Renal cortex interstitium (tissue), 11 donors: ENCODE measurements around the gene GIPR. TPM values are rescaled to one million over a fixed set of nuclear protein-coding genes. Genes with fewer than 3 reads are reported as not detected.

Experiments
- DNase-seq, 11 donors: peaks; one replicate each; pipeline ENCODE4 v3.0.0-alpha.2; 2013; ENCODE audit warnings: low read depth in 9 of 11, low spot score in 4 of 11; ENCODE audit errors: extremely low read depth in 1 of 11
- polyA plus RNA-seq, 3 donors: library from polyadenylated mRNA; unstranded; fragments of 120-200 nt; gene quantifications; one replicate each; pipeline ENCODE4 v1.2.1, GENCODE V29; 2013; ENCODE audit not compliant: insufficient read length in 3 of 3

GIPR gene
- polyA plus RNA-seq, 3 donors, result 0.28 to 1.6 (median 0.43) TPM

DNA sequence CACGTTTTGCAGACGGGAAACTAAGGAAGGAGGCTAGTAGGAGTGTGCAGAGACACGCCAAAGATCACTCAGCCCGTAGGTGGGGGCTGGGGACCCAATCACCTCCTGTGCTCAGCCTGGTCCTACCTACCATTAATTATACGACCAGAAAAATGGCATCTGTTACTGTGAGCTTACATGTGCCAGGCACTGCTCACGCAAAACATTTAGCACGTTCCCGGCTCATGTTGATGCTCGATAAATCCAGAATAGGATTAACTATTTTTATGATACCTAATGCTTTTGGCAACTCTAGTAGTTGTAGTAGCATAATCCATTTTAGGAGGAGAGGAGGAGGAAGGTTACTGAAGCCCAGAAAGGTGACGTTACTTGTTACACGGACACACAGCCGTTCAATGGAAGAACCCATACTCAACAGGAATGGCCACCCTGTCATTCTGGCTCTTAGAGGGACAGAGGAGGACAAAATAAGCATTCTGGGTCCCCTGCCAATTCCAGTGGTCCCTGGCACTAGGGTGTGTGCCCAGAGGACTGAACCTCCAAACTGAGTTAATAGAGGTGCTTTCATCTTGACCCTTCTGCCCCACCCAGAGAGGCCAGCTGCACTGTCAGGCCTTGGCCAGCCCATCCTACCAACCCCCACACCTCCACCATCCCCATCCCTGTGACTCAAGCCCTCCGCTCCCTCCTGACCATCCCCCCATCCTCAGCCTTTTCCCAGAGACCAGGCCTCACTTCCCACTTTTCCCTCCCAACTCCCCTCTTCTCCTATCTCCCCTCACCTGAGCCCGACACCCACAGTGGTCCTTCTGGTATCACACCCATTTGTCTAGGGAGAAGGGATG lies 23.9 kb upstream of the GIPR start:
- DNase-seq, result no peak

DNA sequence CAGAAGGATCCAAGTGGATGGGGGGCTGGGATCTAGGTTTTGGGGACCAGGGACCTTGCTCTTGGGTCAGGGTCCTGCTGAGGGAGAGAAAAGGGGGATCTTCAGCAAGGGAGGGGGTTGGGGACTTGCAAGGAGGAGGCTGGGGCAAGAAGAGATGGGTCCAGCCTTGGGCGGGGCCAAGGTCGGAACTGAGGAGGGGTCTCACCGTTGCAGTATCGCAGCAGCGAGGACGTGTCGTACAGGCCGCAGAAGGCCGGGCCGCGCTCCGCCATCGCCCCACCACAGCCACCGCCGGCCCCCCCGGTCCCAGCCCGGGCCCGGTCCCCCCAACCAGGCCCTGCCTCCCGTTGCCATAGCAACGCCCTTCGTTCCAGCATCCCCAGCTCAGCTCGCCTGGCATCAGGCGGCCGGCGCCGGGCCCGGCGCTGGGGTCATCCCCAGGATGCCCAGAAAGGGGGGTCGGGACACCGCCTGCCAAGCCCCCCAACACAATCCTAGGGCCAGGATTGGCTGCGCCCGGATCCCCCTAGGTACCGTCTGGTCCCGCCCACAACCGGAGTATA lies 22.9 kb upstream of the GIPR start:
- no peak for DNase-seq

DNA sequence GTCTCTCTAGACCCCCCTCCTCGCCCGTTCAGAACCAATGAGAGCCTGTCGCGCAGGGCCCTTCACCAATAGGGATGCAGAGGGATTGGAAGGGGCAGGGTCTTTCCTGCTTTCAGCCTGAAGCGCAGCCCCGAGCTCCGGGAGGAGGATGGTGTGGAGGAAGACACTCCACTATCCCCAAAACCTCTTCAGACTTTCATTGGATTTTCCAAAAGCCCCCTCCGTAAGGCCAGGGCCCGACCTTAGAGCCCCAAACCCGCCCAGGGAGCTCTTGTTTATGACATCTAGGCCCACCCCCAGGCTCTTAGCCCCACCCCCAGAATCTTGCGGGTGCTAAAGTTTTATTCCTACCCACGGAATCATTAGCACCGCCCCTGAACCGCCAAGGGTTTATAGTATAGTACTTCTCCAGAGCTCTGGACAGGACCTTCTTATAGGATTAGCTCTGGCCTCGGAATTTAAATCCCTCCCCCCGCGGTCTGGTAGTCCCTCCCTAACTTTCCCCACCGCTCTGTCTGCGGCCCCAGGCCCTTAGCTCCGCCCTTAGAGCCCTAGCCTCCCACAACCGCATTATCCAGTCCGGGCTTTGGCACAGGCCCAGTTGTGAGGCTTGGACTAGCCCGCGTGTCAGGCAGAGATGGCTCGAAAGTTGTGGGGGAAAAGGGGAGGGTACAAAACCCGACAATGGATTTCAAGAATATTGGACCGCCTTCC lies 22.2 kb upstream of the GIPR start:
- DNase-seq, result peak in 2 of 11 donors; percentile 62 to 78

DNA sequence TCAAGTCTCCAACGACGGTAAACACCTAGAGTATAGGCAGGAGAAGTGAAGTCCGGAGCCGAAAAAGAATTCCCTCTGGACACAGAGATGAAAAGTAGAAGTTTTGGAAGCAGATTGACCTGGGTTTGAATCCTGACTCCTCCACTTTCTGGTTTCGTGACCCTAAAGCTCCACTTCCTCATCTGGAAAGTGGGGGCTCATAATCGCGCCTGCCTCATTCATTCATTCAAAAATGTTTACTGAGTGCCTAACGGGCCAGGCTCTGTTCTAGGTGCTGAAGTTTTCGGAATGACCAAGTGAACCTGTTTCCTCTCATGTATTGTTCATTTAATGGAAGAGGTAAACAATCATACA lies 21.7 kb upstream of the GIPR start:
- DNase-seq, result no peak

DNA sequence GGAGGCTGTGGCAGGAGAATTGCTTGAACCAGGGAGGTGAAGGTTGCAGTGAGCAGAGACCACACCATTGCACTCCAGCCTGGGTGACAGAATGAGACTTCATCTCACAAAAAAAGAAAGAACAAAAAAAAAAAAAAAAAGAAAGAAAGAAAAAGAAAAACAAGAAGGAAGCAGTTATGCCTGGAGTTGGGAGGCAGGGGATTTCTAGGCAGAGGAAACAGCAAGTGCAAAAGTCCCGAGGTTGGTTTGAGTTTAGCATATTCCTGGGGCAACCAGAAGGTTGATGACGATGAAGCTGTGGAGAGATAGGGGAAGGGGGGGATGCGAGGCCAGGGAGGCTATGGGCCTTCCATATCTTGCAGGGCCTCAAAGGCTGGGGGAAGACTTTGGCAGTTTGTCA lies 17.3 kb upstream of the GIPR start:
- DNase-seq, result no peak

DNA sequence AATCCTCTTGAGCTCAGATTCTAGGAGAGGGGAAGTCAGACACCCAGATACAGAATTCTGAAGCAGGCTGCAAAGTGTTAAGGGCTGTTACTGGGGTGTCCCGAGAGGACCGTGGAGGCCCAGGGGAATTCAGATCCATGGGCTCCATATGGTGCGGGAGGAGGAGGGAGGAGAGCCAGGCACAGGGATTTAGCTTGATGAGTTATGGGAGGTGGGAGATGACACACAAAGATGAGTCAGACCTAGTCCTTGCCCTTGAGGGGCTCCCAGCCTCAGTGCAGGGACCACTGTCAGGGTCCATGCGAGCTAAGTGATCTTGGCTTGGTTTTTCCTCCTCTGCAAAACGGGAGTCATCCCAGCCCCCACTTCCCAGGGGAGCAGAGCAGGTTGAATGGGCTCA lies 14.4 kb upstream of the GIPR start:
- DNase-seq, result no peak

DNA sequence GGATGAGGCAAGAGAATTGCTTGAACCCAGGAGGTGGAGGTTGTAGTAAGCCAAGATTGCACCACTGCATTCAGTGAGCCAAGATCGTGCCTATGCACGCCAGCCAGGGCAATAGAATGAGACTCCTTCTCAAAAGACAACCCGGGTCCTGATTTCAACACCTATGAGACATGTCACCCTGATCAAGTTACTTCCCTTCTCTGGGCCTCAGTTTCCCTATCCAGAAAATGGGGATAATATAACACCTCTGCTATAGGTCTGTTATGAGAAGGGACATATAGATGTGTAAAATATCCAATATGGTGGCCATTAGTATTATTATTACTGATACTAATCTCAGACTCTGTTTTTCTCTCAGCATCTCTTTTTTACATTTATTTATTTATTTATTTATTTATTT lies 12.9 kb upstream of the GIPR start:
- no peak for DNase-seq

DNA sequence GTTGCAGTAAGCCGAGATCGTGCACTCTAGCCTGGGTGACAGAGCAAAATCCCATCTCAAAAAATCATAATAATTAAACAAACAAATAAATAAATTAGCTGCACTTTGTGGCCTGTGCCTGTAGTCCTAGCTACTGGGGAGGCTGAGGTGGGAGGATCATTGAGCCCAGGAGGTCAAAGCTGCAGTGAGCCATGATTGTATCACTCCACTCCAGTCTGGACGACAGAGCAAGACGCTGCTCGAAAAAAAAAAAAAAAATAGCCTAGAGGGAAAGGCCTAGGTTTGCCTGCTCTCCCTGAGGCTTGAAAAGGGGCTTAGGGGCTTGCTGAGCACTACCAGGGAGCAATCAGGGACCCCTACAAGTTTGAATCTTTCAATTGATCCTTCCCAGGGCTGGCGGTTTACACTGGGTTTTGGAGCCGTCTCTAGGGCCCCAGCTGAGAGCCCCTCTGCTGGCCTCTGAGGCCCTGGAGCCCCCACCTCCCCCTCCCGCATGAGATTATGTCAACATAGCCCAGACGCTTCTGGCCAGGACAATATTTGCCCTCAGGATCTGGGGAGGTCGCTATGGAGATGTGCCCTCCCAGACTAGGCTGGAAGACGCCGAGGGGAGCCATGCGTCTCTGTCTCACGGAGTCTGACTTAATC lies 10.4 kb upstream of the GIPR start:
- DNase-seq, result no peak

DNA sequence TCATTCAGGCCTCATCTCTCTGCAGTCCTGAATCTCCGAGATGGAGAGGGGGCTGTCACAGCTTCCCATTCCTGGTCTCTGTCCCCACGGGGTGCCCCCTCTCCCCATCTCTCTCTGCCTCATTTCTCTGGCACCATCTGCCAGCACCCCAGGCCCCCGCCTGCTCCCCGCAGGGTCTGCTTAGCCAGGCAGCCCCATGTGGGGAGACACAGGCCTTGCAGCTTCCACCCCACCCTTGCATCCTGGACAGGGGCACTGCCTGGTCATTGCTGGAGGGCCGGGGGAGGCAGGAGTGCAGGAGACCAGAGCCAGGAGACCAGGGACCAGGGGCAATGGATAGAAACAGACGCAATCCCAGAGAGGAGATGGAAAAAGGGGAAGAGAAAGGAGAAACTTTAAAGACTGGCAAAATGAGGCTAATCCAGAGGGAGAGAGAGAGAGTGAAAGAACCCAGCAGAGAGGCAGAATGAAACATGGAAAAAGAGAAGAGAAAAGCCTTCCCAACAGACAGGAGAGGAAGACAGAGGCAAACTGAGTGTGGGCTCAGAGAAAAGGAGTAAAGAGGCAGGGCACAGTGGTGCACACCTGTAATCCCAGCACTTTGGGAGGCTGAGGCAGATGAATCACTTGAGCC lies 8.8 kb upstream of the GIPR start:
- DNase-seq, result no peak

DNA sequence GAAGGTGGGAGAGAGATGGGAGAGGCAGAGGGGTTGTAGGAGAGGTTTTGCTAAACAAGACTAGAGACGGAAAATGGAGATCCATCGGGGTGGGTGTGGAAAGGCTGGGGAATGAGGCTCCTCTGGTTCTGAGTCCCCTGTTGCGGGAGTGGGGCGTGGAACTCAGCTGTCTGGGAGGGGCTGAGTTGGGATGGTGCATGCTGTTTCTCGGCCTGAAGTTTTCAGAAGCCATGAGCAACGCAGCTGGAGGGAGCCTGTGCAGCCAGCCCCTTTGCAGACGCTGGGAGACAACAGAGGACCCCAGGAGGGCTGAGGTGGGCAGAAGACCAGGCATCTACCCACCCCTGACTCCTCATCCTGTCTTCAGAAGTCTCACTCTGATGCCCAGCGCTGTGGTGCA lies 7.4 kb upstream of the GIPR start:
- no peak for DNase-seq

DNA sequence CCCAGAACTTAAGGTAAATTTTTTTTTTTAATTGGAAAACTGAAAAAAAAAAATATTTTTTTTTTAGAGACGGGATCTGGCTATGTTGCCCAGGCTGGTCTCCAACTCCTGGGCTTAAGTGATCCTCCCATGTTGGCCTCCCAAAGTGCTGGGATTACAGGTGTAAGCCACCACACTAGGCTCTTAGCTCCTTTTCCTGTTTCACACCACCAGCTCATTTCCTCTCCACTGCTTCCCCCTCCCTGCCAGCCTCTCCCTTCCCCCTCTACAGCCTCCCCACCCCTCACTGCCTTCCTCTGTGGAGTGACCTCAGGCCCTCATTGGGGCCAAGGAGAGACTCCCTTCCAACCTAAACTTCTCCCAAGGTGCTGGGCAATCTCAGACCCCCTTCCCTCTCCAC lies 4.2 kb upstream of the GIPR start:
- DNase-seq, result no peak

DNA sequence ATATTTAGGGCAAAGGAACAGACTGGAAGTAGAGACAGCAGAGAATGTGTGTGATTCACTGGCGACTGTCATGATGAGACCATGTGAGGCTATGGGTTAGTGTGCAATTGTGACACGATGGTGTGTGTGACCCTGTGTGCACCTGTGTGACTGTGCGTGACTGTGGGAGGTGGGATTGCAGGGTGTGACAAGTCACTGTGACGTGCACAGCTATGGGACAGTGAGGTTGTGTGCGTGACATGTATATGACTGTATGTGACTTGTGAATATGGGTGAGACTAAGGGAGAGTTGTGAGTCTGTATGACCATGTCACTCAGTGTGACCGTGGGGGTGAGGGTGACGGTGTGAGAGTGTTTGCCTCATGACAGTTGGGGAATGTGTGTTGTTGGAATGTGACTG lies 3.4 kb upstream of the GIPR start:
- DNase-seq, result no peak

DNA sequence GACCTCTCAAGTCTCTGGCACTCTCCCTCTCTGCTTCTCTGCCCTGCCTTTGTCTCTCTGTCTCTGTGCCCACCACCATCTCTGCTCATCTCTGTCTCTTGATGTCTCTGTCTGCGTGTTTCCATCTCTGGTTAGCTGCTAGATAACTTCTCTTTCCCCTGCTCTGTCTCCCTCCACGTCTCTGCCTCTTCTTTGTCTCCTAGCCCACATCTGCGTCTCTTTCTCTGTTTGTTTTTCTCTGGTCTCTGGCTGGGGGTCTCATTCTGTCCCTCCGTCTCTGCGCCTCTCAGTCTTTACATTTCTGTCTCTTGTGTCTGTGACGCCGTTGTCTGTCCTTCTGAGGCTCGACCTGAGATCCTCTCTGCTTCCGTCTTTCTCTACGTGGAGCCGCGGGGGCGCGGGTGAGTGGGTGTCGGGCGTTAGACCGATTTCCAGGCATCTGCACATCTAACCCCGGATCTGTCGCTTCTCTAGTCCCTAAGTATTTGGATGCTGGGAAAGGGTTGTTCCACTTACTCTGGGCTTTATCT lies 386 bp downstream of the GIPR start:
- DNase-seq, result no peak

DNA sequence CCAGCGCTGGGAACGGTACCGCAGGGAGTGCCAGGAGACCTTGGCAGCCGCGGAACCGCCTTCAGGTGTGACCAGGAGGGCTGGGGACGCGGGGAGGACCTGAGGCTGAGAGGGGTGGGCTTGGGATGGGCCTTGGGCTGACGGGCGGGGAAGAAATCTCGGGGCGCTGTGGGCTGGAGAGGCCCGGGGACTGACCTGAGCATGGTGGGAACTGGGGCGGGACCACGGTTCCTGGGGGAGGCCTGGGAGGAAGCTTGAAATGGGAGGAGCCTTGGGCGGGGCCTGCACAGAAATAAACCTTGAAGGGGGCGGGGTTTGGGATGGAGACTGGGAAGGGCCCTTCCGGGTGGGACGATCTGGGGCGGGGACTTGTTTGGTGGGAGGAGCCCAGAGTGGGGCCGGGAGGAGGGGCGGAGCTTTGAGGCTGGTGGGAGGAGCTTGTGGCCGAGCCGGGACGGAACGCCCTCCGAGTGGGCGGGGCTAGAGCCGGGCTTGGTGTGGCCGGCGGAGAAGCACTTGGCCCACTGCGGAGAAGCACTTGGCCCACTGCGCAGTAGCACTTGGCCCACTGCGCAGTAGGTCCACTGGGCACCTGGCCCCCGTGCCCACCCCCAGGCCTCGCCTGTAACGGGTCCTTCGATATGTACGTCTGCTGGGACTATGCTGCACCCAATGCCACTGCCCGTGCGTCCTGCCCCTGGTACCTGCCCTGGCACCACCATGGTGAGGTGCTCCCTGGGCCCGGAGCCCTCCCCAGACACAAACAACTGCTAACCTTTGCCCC lies 2.8 kb downstream of the GIPR start:
- peak in 2 of 11 donors; percentile 35 to 36 for DNase-seq

DNA sequence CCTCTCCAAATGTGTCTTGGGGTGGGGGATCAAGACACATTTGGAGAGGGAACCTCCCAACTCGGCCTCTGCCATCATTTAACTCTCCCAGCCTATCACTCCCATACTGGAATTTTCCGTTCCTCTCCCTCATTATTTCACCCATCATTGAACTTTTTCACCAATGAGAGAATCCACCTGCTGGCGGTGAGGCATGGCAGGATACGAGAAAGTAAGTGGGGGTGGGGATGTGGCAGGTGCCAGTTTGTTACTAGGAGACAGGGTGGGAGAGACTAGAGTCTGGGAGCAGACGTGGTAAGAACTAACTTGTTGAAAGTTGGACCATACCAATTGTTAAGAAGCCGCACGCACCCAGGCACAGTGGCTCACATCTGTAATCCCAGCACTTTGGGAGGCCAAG lies 6.9 kb downstream of the GIPR start:
- peak in 1 of 11 donors; percentile 23 for DNase-seq

DNA sequence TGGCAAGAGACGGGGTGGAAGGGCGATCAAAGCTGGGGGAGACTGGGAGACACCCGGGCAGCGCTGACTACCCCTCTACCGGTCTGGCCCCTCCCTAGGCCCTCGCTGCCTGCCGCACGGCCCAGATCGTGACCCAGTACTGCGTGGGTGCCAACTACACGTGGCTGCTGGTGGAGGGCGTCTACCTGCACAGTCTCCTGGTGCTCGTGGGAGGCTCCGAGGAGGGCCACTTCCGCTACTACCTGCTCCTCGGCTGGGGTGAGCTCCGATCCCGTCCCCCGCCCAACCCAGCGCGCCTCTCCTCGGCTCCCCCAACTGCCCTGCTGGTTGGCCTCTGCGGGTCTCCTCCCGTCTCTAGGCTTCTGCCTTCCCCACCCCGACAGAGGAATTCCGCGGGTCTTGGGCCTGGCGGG lies 8.8 kb downstream of the GIPR start:
- DNase-seq, result no peak

DNA sequence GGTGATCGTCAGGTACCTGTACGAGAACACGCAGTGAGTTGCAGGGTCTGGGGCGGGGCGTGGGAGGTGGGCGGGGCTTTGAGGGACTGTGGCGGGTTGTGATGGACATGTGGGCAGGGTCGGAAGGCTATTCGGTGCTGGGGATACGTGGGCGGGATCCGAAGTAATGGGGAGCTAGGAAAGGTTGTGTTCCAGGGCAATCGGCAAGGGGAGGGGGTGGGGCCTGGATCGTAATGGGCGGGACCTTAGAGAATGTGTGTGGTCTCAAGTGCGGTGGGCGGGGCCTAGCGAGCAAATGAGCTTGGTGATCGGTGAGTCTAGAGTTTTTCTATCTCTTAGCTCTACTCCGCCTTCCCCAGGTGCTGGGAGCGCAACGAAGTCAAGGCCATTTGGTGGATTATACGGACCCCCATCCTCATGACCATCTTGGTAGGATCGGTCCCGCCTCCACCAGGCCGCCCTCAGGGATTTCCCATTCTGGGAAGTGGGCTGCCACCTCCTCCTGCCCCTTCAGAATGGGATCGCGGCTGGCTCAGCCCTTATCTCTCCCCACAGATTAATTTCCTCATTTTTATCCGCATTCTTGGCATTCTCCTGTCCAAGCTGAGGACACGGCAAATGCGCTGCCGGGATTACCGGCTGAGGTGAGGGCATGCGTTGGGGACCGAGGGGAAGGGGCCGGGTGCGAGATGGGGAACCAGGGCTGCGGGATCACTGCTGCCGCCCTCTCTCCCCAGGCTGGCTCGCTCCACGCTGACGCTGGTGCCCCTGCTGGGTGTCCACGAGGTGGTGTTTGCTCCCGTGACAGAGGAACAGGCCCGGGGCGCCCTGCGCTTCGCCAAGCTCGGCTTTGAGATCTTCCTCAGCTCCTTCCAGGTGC lies 9.6 kb downstream of the GIPR start:
- peak in 7 of 11 donors; percentile 66 to 83 (median 73) for DNase-seq
